HFFc6 (cell line): Measurements from ENCODE around the gene PPOX. TPM values are rescaled to one million over a fixed set of nuclear protein-coding genes. Genes with fewer than 3 reads are reported as not detected.
A peak's percentile ranks its signal among the peaks of the same experiment; 100 is the strongest.

Experiments
- DNase-seq: peaks from one replicate; pipeline ENCODE4 v3.0.0-alpha.2; 2018
- H3K27ac Mint-ChIP-seq: 2 replicates; pipeline ENCODE4 v1.8.0; 2020; ENCODE audit warnings: mild to moderate bottlenecking, mixed read lengths
- H3K27me3 Mint-ChIP-seq: 2 replicates; pipeline ENCODE4 v1.8.0; 2021; ENCODE audit warnings: mild to moderate bottlenecking, moderate library complexity, mixed read lengths; ENCODE audit not compliant: insufficient read depth
- H3K36me3 Mint-ChIP-seq: 2 replicates; pipeline ENCODE4 v1.8.0; 2021; ENCODE audit warnings: low read depth, mixed read lengths
- H3K4me1 Mint-ChIP-seq: 2 replicates; pipeline ENCODE4 v1.8.0; 2020; ENCODE audit warnings: low read depth, mixed read lengths
- H3K4me3 Mint-ChIP-seq: 2 replicates; pipeline ENCODE4 v1.8.0; 2020; ENCODE audit warnings: mild to moderate bottlenecking, moderate library complexity, mixed read lengths
- H3K9me3 Mint-ChIP-seq: 2 replicates; pipeline ENCODE4 v1.8.0; 2020; ENCODE audit warnings: mild to moderate bottlenecking, mixed read lengths
- total RNA-seq, 6 experiments: library from RNA; stranded (reverse); fragmentation: NEBNext Ultra II Directional; extraction: Animal tissue kit (Norgen Biotek cat#: 25700); gene quantifications; 2 replicates in 1 of 6; 3 replicates in 5 of 6; pipeline ENCODE4 v1.2.3, GENCODE V29; 2021
- TF ChIP-seq, protein P1 (sequence below): fragments of 200-600 bp; sonication (generic); IDR thresholded peaks from 2 replicates; pipeline ENCODE4 v1.5.0; 2021; ENCODE audit warnings: antibody characterized with exemption, mild to moderate bottlenecking

The PPOX gene
- total RNA-seq, 6 experiments from 2014 or later: 11.8 to 15.2 (median 13.5) TPM

DNA sequence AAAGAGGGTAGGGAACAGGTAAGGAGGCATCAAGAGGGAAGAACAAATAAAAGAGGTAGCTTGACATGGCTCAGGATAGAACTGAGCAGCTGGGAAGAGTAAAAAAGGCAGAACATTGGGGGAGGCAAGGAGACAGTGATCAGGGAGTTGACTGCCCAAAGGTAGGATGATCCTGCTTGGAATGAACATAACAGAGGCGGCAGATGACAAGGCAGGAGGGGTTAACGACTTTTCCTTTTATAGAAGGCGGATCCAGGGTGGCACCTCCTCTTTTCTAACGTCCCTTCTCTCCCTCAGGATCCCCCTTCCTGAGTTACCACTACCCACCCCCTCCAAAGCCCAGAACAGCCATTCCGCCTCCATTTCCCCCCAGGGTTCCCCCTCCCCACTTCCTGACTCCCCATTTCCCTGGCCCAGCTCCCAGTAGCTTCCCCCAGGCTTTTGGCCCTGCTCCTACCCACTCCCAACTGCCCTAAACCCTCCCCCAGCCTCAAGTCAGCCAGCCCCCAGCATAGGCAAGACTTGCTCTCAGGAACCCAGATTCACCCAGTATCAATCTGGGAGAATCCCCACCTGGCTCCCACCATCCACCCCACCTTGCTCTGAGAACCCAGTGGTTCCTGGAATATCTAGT is 33.4 kb downstream of the PPOX start:
- Mint-ChIP-seq H3K36me3 (peaks cover 13% of the 10 kb centered on the region), H3K27ac (peak overlapping the region; percentile 99)

DNA sequence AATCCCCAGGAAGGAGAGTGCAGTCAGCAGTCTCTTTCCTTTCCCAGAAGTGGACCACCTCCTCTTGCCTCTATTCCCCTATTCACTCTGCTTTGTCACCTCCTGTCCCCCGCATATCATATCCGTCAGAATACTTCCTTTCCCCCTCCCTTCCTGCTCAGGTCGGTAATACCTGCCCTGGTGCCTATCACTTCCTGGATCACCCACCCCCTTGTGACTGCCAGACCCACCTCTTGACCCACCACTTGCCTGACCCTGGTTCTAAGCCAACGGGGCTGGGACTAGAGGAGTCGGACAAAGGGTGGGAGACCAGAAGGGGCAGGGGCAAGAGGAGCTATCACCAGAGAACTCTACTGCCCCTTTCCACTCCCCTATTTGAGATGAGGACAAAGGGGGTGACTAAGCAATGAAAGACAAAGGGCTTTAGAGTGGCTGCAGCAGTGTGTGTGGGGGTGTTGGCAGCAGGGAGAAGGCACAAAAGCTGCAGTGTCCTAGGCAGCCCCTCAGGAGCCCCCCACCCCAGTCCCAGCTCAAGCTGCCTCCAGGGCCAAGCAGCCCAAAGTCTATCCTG is 34.3 kb downstream of the PPOX start:
- TF ChIP-seq, protein P1, sequence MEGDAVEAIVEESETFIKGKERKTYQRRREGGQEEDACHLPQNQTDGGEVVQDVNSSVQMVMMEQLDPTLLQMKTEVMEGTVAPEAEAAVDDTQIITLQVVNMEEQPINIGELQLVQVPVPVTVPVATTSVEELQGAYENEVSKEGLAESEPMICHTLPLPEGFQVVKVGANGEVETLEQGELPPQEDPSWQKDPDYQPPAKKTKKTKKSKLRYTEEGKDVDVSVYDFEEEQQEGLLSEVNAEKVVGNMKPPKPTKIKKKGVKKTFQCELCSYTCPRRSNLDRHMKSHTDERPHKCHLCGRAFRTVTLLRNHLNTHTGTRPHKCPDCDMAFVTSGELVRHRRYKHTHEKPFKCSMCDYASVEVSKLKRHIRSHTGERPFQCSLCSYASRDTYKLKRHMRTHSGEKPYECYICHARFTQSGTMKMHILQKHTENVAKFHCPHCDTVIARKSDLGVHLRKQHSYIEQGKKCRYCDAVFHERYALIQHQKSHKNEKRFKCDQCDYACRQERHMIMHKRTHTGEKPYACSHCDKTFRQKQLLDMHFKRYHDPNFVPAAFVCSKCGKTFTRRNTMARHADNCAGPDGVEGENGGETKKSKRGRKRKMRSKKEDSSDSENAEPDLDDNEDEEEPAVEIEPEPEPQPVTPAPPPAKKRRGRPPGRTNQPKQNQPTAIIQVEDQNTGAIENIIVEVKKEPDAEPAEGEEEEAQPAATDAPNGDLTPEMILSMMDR: no peak
- H3K27me3 Mint-ChIP-seq: peaks cover 5% of the 10 kb centered on the region
- no peak overlapping the region for H3K4me3 Mint-ChIP-seq
- H3K9me3 Mint-ChIP-seq: no peaks in the 10 kb centered on the region
- H3K4me1 Mint-ChIP-seq: peaks cover 74% of the 10 kb centered on the region
- peaks cover 13% of the 10 kb centered on the region for H3K36me3 Mint-ChIP-seq
- H3K27ac Mint-ChIP-seq: peak overlapping the region; percentile 99
- no peak for DNase-seq

More for the DNA sequence above, 33.4 kb downstream of the PPOX start:
- H3K9me3 Mint-ChIP-seq: no peaks in the 10 kb centered on the region
- H3K4me3 Mint-ChIP-seq: peak overlapping the region; percentile 81; the same call in 1 of the 2 replicates
- no peak for DNase-seq
- peaks cover 67% of the 10 kb centered on the region for H3K4me1 Mint-ChIP-seq
- peaks cover 5% of the 10 kb centered on the region for H3K27me3 Mint-ChIP-seq
- TF ChIP-seq, protein P1: no peak

DNA sequence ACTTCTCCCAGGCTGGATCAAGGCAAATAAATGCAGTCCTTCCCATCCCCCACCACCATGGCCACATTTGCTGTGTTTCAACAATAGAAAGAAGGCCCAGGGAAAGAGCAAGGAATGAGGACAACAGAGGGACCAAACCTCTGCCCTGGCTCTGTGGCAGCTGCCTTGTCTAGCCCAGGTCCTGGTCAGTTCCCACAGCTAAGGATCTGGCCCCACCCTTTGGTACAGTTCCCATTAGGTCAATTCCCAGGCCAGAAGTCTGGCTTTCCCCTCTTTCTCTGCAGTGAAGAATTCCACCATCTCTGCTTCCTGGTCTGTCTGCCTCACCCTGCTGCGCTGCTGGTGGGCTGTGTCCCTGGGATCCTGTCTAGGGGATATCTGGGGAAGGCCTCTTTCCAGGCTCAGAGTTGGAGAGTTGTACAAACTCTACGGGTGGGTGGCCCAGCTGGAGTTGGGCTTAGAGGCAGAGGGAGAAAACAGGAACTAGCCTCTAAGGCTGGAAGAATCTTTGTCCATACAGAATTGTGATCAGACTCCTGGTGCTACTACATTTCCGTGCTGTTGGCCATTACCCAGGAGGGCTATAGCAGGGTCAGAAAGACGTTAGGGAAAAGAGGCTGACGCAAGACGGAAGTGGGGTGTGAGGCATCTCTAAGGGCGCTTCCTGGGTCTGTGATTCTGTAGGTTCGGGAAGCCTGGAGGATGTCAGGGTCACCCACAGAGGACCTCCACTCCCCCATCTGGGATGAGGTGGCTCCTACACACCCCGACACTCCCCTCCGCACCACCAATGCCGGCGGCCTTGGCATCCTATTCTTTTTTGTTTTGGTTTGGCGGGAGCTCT is 35.0 kb downstream of the PPOX start:
- peak overlapping the region; percentile 99 for H3K27ac Mint-ChIP-seq
- H3K36me3 Mint-ChIP-seq: peaks cover 15% of the 10 kb centered on the region
- TF ChIP-seq, protein P1: no peak
- DNase-seq: peak; percentile 44
- peaks cover 5% of the 10 kb centered on the region for H3K27me3 Mint-ChIP-seq
- H3K4me1 Mint-ChIP-seq: peaks cover 81% of the 10 kb centered on the region
- peak overlapping the region; percentile 95 for H3K4me3 Mint-ChIP-seq
- no peaks in the 10 kb centered on the region for H3K9me3 Mint-ChIP-seq

DNA sequence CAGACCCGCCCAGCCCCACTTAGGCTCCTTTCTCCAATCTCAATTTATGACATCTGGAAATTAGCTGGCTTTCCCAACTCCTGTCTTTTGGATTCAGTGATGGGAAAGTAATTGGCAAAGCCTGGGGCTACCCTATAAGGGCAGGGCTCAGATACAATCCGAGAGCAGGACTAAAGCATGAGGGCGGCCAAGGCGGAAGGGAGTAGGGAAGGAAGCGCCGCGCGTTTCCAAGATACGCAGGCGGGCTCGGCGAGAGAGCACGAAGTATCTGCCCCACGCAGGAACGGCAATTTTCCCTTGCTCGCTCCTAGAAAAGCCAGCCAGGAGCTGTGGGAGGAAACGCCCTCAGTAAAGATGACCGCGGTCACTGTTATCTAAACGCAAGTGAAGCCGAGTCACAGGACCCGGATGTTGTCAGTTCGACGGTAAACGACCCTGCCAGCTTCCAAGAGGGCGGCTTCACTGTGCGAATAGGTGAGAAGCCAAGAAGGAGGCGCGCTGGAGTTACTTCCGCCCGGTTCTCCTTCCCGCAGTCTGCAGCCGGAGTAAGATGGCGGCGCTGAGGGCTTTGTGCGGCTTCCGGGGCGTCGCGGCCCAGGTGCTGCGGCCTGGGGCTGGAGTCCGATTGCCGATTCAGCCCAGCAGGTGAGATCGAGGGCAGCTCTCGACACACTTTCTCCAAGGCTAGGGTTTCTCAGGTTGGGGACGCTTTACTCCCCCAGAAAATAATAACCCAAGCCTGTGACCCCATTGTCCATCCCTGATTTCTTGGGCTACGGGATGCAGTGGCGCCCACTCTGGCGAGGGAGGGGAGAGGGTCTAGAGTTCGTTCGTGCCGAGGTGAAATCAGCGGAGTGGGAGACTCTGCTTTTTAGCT is 35.8 kb downstream of the PPOX start, which contains the start of gene NDUFS2:
NDUFS2 (plus strand) TSS at position 532 of the 877 bp plus-strand sequence; CDS start at position 551, 19 bp downstream.
- peaks cover 5% of the 10 kb centered on the region for H3K27me3 Mint-ChIP-seq
- no peaks in the 10 kb centered on the region for H3K9me3 Mint-ChIP-seq
- H3K36me3 Mint-ChIP-seq: peaks cover 19% of the 10 kb centered on the region
- peak; percentile 99 for DNase-seq
- peaks cover 83% of the 10 kb centered on the region for H3K4me1 Mint-ChIP-seq
- H3K4me3 Mint-ChIP-seq: peak within 1 kb of the TSS; percentile 95
- peak within 1 kb of the TSS; percentile 99 for H3K27ac Mint-ChIP-seq
- TF ChIP-seq, protein P1: peak; percentile 48; the same call in 1 of the 2 replicates
